ENCODE measurements around the gene CRABP1.
A peak's percentile ranks its signal among the peaks of the same experiment; 100 is the strongest.

The CRABP1 gene

DNA sequence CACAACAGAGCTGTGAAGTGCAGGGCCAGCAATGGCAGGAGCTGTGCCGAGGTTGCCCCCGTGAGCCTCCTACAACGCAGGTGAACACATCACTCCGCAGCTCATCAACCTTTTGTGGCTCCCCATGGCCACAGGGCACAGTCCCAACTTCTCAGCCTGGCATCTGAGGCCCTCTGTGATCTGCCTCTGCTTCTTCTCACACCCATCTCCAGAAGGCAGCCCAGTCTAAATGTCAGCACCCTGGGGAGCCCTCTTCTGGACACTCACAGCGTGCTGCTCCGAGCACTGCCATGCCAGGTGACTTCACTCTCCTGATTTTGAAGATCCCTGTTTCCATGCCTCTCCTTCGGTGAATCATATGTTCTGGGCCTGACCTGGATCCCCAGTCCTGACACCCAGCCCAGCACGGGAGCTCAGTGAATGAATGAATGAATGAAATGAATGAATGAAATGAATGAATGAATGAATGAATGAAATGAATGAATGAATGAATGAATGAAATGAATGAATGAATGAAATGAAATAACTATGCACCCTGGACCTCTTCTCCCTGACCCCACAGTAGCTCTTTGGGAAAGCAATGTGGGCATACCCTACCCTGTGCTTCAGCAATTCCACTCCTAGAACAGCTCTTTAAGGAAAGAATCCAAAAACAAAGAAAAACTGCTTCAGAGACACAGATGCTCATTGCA is 22.9 kb upstream of the CRABP1 start:
- peak; percentile 28 for DNase-seq

DNA sequence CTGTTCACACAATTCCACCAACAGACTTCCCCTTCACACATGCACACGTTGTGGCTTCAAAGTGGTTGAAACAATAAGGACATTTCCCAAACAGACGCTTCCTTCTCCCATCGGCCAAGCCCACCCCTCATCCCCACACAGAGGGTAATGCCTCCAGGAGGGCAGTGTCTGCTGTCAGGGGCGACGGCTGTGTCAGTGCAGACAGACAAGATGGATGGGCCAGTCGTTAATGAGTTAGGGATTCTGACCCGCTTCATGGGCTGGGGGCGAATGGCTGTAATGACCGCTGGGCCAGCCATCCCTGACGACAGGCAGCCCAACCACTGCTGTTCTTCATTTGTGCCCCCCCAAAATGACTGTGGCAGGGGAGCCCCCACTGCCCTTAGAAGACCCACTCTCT is 20.6 kb upstream of the CRABP1 start:
- DNase-seq = no peak

DNA sequence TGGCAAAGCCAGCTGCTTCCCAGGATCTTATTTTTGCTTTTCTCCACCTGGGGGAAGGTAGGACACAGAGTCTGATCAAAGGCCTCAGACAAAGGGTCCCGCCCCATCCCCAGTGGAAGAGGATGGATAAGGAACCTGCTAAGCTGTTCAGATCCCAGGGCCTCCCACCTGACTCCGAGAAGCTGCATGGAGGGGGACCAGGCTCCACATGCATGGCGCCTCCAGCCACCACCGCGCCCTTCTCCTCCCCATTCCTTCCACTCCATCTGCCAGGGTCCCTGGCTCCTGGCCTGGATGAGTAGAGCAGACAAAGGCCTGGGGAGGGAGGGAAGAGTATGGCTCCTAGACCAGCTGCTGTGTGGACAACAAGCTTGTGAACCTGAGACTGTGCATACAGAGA is 20.0 kb upstream of the CRABP1 start:
- DNase-seq = peak; percentile 54

- no peak for DNase-seq
Observed at GRCh38 chr15:78321041-78321570, 19.0 kb upstream of the CRABP1 start.

GRCh38 chr15:78321786-78322185 is 18.4 kb upstream of the CRABP1 start:
- DNase-seq = no peak

DNA sequence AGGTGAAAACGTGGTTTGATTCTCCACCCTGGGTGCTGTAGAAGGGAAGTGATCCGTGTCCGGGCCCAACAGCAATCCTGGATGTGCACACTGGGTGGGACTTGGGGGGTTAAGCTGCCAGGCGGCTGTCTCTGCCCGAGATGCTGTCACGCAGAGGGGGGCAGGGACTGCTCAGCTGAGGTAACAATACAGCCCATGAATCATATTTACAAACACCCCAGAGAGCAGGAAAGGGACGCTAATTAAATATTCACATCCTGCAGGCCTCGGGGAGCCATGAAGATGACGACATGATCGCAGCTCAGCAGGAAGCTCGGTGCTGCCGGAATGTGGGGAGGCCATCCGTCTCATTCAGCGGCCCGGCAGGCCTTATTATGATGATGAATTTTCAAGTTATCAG is 17.9 kb upstream of the CRABP1 start:
- peak; percentile 31 for DNase-seq

GRCh38 chr15:78322724-78323521 is 17.2 kb upstream of the CRABP1 start:
- DNase-seq = no peak

- no peak for DNase-seq
Observed at GRCh38 chr15:78323693-78324092, 16.5 kb upstream of the CRABP1 start.

GRCh38 chr15:78324144-78324543 is 16.0 kb upstream of the CRABP1 start:
- no peak for DNase-seq

- DNase-seq = no peak
Observed at GRCh38 chr15:78325092-78325843, 14.9 kb upstream of the CRABP1 start.

GRCh38 chr15:78327466-78327865 is 12.7 kb upstream of the CRABP1 start:
- DNase-seq = no peak

DNA sequence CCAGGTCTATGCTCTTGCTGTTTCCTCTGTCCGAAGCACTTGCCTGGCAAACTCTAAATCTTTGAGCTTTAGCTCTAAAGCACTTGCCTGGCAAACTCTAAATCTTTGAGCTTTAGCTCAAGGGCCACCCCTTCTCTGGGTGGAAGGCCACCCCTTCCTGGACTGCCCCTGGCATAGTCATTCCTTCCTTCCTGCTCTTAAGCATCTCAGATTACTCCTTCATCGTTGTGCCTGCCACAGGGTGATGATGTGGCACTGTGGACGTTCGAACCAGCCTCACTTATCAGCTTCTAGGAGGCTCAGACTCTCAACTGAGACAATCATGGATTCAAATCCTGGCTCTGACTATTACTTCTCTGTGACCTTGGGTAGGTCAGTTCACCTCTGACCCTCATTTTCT is 10.5 kb upstream of the CRABP1 start:
- no peak for DNase-seq

GRCh38 chr15:78334845-78335244 is 5.3 kb upstream of the CRABP1 start:
- no peak for DNase-seq

DNA sequence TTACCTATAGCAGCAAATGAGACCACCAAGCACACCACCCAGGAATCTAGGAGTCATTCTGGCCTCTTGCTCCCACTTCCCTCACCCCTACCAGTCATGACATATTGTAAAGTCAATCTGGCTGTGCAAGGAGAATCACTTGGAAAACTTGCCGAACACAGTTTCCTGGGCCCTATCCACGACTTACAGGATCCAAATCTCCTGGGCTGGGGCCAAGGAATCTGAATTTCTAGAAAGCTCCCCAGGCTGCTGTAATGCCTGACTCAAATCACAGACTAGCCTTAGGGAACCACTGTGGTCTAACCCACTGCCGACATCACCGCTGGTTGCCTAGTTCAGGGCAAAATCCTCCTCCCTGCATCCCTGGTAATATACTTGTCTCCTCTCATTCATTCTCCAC is 4.2 kb upstream of the CRABP1 start:
- no peak for DNase-seq

- no peak for DNase-seq
Observed at GRCh38 chr15:78338781-78339180, 1.4 kb upstream of the CRABP1 start.

GRCh38 chr15:78339559-78339958 is 594 bp upstream of the CRABP1 start:
- no peak for DNase-seq

- no peak for DNase-seq
Observed at GRCh38 chr15:78341057-78341987, 1.2 kb downstream of the CRABP1 start.

GRCh38 chr15:78342021-78342420 is 1.9 kb downstream of the CRABP1 start:
- no peak for DNase-seq

DNA sequence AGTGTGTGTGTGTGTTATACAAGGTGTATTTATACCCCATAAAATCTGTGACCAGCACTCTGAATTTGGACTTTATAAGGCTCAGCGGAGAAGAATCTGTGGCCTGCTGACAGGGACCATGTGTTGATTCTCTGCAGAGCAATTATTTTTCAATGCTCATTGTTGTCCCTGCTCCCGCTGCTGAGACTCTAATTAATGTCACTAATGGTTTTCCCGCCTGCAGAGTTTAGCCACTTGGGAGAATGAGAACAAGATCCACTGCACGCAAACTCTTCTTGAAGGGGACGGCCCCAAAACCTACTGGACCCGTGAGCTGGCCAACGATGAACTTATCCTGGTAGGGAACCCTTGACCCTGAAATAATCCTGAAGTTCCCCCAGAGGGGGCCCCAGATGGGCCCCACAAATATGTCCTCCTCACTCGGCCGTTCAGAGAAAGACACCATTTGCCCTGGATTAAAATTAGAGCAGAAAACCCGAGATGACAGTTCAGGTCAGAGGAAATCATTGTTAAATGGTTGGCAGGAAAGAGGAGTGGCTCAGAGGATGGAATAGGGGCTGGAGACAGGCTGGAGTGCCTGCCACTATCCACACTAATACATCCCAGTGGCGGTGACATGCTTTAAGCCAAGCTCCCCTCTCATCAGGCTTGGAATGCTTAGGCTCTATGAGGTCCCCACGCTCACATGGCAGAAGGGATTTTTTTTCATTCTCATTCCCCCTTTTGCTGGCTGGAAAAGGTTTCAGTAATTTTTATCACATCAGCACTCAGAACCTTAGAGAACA is 3.3 kb downstream of the CRABP1 start:
- DNase-seq = no peak

DNA sequence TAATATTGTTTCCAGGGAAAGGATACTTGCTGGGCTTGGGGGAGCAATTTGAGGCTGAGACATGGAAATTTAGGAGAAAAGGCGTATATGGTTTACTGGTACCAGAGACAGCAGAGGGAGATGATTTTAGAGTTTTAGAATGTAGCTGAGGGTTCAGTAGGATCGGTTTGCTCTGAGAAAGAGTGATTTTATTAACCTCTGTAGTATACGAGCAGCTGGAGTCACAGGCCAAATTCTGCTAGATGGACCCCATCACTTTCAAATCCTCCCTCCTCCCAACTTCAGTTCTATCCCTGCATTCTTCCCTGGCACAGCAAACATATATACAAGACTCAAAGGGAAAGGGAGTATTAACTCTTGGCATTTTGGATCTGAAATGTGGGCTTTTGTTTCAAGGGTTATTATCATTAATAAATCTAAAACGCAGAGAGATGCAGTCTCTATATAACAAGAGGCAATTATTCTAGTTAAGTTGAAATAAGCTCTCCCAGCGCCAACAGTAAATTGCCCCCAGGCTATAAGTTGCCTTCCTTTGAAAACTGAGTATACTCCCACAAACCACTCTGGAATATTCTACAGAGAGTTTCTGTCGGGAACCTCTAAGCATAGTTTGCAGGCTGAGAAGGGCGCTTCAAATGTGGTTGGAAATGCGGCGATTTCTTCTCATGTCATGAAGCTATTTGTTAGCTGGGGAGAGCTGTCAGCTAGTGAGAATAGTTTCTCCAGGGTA is 5.4 kb downstream of the CRABP1 start:
- no peak for DNase-seq

Data from NCI-H1092 (cell line).